ENCODE measurements around the gene CLSTN2.

GRCh38 chr3:140166861-140167599 lies 232.0 kb downstream of the CLSTN2 start:
- no peak for TF ChIP-seq CTCF (IDR thresholded peaks at IDR 0.05)
- no peak for TF ChIP-seq POLR2A (IDR thresholded peaks at IDR 0.05)

All from prostate gland (tissue), 2 donors.